Anterior cingulate cortex (tissue), 58 donors: ENCODE measurements around the gene KCNH3.

Experiments
- DNase-seq, 58 donors: peaks; one replicate each; lab custom pipeline; 2025; lab: John Stamatoyannopoulos, UW

Gene KCNH3

DNA sequence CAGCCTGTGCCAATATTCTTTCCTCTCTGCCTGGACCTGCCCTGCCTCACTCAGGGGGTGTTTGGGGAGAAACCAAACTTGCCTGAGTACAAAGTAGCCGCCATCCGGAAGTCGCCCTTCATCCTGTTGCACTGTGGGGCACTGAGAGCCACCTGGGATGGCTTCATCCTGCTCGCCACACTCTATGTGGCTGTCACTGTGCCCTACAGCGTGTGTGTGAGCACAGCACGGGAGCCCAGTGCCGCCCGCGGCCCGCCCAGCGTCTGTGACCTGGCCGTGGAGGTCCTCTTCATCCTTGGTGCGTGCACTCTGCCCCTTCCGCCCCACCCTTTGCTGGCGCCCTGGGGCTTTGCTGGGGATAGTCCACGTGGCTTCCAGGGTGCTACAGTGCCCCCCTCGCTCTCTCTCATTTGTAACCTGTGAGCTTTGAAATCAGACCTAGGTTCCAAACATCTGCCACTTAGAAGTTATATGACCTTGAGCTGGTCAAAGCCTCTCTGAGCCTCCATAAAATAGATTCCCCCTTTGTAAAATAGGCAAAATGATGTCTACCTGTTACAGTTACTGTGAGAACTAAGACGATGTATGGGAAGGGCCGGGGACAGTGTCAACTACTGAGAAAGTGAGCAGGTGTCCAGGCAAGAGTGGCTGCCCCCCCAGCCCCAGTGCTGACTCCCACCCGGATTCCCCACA is 4.5 kb downstream of the KCNH3 start:
- DNase-seq: no peak

DNA sequence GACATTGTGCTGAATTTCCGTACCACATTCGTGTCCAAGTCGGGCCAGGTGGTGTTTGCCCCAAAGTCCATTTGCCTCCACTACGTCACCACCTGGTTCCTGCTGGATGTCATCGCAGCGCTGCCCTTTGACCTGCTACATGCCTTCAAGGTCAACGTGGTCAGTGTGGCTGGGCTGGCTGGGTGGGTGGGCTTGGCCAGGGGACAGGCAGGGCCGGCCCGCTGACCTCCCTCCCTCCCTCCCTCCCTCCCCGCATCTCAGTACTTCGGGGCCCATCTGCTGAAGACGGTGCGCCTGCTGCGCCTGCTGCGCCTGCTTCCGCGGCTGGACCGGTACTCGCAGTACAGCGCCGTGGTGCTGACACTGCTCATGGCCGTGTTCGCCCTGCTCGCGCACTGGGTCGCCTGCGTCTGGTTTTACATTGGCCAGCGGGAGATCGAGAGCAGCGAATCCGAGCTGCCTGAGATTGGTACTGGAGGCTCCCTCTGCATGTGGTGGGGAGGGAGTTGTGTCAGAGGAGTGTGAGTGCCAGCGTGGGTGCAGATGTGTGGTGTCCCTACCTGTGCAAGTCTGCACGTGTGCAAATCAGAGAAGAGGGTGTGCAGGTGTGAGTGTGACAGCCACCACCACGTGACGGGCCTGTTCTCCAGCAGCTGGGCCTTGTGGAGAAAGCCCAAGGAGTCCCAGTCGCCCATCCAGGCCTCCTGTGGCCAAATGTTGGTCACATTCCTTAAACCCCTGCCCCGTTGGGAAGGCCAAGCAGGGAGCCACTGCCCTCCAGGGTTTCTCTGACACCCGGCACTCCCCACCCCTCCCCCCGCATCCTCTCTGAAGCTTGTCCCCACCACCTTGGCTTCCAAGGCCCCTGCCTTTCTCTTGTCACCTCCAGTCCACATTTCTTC is 5.3 kb downstream of the KCNH3 start:
- peak in 4 of 58 donors; percentile 24 to 41 (median 28) for DNase-seq

GRCh38 chr12:49545815-49546214 is 7.0 kb downstream of the KCNH3 start:
- no peak for DNase-seq

DNA sequence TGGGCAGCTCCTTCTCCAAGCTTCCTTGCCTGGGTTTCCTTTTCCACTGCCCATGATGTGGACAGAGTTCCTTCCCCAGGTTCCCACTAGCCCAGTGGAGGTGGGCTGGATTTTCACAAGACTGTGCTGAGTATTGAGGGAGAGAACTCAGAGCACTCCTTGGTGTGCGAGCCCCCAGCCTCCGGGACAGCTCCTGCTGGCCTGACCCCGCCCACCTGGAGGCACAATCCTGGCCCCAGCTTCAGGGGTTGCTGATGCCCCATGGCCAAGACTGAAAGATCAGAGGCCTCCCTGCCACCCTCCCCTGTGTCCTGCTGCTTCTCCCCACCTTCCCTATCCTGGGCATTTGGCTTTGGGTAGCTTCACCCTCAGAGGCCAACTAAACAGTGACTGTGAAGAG is 7.7 kb downstream of the KCNH3 start:
- no peak for DNase-seq

DNA sequence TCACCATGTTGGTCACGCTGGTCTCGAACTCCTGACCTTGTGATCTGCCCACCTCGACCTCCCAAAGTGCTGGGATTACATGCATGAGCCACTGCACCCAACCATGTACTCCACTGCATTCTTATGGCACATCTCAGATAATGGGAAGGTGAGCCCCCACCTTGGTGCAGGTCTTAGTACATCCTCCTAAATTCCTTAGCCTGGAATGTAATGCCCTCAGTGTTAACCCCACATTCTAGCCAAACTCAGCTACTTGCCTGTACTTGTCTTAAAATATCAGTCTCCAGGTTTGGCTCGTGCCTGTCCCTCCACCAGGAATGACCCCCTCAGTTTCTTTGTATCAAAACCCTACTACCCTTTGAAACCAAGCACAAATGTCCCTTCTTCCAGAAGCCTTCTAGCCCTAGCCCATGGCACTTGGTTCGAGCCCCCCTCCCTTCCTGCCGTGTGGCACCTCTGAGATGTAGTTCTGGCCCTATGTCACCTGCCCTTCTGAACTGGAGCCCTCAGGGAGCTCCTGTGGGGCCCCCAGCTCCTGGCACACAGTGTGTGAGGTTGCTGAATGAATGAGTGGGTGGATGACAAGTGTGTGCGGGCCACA is 8.4 kb downstream of the KCNH3 start:
- no peak for DNase-seq

GRCh38 chr12:49548481-49548821 is 9.6 kb downstream of the KCNH3 start:
- DNase-seq: peak in 2 of 58 donors; percentile 23 to 39

GRCh38 chr12:49548822-49549648 is 10.2 kb downstream of the KCNH3 start:
- peak in 19 of 58 donors; percentile 16 to 59 (median 32) for DNase-seq

DNA sequence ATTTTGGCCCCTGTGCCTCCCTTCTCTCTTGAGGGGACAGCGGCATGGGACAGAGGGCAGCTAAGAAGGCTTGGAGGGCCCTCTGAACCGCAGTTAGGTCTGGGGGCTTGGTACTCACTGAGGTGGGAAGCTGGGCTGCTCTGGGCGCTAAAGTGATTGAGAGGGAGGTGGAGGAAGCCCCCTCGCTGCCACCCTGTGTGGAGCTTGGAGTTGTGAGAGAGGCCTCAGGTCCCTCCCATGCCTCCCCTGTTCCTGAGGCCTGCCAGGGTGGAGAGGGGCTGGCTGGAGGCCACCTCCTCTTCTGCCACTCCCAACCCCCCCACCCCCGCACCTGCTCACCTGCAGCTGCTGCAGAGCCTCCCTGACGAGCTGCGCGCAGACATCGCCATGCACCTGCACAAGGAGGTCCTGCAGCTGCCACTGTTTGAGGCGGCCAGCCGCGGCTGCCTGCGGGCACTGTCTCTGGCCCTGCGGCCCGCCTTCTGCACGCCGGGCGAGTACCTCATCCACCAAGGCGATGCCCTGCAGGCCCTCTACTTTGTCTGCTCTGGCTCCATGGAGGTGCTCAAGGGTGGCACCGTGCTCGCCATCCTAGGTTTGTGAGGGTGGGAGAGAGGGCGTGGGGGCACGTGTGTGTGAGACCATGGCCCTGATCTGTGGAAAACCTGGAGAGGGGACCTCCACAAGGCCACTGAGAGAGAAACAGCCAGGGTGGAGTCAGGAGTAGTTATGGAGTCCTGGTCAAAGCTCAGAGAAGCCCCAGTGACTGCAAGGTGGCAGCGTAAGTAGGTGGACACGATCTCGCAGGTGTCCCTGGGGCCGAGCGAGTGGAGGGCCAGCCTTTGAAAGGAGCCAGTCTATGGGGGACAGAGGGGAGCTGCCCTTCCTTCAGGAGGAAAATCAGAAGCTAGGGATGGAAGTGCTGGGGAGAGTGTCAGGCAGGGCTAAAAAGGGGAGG is 11.2 kb downstream of the KCNH3 start:
- no peak for DNase-seq

DNA sequence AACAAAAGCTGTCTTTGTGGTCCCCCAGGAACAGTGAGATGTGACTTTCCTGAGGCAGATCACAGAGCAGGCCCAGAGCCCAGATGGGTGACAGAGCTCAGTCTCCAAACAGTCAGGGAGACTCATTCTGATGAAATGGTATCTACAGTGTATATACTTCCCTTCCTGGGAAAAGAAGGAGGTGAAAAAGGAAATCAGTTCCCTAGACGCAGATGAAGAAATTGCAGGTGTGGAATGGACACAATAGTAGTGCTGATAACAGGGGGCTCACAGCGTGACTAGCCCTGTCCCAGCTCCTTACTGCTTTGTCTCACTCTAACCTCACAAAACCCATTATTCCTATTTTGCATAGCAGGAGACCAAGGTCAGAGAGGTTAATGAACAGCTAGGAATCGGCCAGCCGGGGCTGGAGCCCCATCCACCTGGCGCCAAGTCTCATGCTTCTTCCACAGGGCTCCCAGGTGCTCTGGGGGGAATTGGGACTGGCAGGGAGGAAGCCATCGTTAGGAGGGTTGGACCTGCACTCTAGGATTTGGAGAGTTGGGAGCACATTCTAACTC is 11.9 kb downstream of the KCNH3 start:
- no peak for DNase-seq

GRCh38 chr12:49552014-49552413 is 13.2 kb downstream of the KCNH3 start:
- peak in 26 of 58 donors; percentile 16 to 78 (median 38) for DNase-seq

- DNase-seq: no peak
These were observed 13.6 kb downstream of the KCNH3 start for GRCh38 chr12:49552425-49552824.

DNA sequence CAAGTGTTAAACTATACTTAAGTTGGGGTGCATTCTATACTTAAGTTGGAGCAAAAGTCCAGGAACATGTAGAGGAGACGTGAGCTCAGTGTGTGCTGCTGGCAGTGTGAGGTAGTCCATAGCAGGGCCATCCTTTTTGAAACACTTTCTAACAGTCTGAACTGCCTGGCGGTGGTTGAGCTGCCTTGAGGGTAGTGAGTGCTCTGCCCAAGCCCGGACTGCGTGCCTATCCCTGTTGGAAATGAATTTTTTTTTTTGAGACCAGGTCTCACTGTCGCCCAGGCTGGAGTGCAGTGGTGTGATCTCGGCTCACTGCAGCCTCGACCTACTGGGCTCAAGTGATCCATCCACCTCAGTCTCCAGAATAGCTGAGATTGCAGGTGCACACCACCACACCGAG is 14.1 kb downstream of the KCNH3 start:
- DNase-seq: no peak

DNA sequence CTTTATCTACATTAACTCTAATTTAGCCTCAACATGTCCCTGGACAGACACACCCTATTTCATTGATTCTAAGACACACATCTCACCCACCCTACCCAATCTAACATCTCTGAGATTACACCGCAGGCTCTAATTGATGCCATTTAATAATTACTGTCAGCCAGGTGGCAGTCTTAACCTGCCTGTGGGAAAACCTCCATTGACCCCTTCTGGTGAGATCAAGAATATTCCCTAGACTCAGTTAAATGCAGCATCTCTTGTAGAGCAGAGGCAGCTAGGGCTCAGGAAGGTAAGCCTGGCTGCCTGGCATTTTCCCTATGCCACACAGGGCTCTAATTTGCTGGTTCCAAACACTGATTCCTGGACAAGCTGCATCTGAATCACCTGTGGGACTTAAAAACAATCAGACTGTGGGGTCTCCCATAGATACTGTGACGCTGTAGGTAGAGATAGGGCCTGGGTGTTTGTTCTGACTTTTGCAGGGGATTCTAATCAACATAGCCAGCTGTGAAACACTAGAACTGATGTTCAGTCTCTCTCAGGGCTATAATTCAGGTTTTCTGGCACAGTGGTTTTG is 14.8 kb downstream of the KCNH3 start:
- no peak for DNase-seq

DNA sequence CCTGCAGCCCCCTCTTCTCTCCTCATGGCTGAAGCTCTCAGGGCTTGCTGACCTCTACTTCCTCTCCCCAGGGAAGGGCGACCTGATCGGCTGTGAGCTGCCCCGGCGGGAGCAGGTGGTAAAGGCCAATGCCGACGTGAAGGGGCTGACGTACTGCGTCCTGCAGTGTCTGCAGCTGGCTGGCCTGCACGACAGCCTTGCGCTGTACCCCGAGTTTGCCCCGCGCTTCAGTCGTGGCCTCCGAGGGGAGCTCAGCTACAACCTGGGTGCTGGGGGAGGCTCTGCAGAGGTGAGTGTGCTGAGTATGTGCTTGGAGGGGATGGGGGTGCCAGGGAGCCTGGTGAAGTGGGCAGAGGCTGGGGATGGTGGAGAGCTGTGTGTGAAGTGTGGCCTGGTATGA is 15.4 kb downstream of the KCNH3 start:
- DNase-seq: no peak

DNA sequence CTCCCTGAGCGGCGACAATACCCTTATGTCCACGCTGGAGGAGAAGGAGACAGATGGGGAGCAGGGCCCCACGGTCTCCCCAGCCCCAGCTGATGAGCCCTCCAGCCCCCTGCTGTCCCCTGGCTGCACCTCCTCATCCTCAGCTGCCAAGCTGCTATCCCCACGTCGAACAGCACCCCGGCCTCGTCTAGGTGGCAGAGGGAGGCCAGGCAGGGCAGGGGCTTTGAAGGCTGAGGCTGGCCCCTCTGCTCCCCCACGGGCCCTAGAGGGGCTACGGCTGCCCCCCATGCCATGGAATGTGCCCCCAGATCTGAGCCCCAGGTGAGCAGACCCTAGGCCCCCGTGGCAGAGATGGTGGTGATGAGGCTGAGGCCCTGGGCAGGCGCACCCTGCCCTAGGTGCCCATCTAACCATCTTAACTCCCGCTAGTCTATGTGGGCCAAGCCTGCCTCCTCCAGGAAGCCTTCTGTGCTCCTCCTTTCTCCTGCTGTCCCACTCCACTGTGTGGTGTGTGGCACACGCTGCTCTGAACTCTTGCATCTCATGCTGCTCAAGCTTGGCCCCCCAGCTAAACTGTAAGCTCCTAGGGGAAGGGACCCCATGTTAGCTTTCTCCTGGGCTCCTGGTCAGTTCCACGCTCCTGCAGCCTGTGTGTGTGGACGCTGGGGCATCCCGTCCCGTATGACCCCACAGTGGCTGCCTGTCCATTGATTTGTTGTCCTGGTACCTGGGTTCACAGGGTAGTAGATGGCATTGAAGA is 17.0 kb downstream of the KCNH3 start:
- DNase-seq: no peak

DNA sequence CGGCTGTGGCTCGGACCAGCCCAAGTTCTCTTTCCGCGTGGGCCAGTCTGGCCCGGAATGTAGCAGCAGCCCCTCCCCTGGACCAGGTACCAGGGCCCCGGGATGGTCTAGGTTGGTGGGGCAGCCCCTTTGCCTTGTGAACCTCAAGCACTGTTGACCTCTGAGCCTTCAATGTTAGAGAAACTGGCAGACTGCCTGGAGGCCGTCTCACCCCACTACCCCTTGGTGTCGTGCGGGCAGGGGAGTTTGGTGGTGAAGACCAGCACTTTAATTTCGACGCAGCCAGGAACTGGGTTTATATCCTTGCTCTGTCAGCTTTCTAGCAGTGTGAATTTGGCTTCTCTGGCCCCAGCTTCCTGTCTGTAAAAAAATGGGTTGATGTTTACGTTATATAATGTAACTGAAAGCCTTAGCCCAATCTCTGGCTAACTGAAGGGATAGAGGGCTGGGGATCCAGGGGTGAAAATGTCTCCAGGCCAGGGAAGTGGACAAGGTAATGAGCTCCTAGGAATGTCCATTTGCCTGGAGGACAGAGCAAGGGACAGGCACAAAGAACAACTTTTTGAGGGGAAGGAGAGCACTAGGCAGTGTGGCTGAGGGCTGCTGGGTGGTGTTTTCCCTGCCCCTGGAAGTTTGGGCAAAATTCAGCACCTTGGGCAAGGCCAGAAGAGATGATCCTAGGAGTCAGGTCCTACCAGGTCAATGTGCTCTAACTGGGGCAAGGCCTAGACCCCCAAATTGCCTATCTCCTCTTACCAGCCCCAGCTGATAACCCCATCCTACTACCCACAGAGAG is 17.8 kb downstream of the KCNH3 start:
- no peak for DNase-seq
